GM12891 (cell line): Measurements from ENCODE around the gene NKAIN2.

Experiments
- PAX5 ChIP-seq: IDR thresholded peaks from 2 replicates; pipeline ENCODE4 v1.6.1; 2011; ENCODE audit warnings: low read length, moderate library complexity, mild to moderate bottlenecking; ENCODE audit not compliant: insufficient read depth, severe bottlenecking
- POLR2A ChIP-seq: IDR thresholded peaks from 2 replicates; pipeline ENCODE4 v1.6.1; 2011; ENCODE audit warnings: low read depth, low read length, control low read depth
- POLR2AphosphoS5 ChIP-seq: IDR thresholded peaks from 2 replicates; pipeline ENCODE4 v1.6.1; 2011; ENCODE audit warnings: low read depth, low read length, control low read depth
- POU2F2 ChIP-seq: IDR thresholded peaks from 2 replicates; pipeline ENCODE4 v1.6.1; 2011; ENCODE audit warnings: low read depth, mild to moderate bottlenecking, control low read depth, low read length, moderate library complexity
- SPI1 ChIP-seq: IDR thresholded peaks from 2 replicates; pipeline ENCODE4 v1.6.1; 2011; ENCODE audit warnings: low read depth, low read length, control low read depth
- TAF1 ChIP-seq: IDR thresholded peaks from 2 replicates; pipeline ENCODE4 v1.6.1; 2011; ENCODE audit warnings: low read depth, low read length, control low read depth

- no peak for TF ChIP-seq POLR2A
- TF ChIP-seq POLR2AphosphoS5 = no peak
- TF ChIP-seq TAF1 = no peak
- TF ChIP-seq POU2F2 = no peak
- TF ChIP-seq SPI1 = no peak
- TF ChIP-seq PAX5 = no peak
Measured at GRCh38 chr6:124205921-124206320, 402.3 kb downstream of the NKAIN2 start.
